Measurements from ENCODE around the gene PI4K2B.
"Not testable (repeated sequence)": the region's sequence is repeated elsewhere in the genome, so short reads cannot be mapped to it uniquely, and the experiment has no call there.

The PI4K2B gene

DNA sequence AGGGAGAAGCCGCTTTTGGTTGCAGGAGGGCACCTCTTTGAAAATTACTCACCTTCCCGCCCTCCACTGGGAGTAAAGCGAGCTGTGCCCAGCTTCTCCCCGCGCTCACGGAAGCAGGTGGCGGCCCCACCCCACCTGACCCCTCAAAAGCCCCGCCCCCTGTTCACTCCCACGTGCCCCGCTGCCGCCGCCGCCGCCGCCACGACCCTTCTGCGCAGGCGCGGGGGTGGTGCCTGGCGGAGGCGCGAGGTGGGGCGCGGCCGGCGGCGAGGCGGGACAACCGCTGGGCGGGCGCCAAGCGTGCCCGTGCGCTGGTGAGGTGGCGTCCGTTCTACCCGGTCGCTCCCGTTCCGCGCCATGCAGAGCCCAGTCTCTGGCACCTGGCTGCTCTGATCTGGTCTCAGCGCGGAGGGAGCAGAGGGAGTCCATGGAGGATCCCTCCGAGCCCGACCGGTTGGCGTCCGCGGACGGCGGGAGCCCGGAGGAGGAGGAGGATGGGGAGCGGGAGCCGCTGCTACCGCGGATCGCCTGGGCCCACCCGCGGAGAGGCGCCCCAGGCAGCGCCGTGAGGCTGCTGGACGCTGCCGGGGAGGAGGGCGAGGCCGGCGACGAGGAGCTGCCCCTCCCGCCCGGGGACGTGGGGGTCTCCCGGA lies at the start of gene PI4K2B:
Gene PI4K2B, plus strand, starts transcription at position 297 of the 653 bp plus-strand sequence. Its CDS starts 131 bp downstream, at position 428.
- in situ Hi-C loops (cut with HindIII; ENCODE audit: low sequenced_read_pairs) = no loop called here

DNA sequence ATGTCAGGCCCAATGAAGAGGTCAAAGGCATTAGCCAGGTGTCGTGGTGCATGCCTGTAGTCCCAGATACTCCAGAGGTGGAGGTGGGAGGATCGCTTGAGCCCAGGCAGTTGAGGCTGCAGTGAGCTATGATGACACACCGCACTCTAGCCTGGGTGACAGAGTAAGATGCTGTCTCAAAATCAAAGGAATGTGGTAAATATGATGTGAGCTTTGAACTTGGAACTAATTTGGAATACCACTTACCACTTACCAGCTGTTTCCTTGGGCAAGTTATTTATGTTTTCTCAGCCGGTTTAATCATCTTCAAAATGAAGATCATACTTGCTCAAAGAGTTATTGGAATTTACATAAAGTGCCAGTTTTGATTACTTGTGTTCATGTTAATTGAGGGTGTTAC lies 49.8 kb upstream of the PI4K2B start:
- in situ Hi-C loops (cut with HindIII; ENCODE audit: low sequenced_read_pairs) = no loop called here

DNA sequence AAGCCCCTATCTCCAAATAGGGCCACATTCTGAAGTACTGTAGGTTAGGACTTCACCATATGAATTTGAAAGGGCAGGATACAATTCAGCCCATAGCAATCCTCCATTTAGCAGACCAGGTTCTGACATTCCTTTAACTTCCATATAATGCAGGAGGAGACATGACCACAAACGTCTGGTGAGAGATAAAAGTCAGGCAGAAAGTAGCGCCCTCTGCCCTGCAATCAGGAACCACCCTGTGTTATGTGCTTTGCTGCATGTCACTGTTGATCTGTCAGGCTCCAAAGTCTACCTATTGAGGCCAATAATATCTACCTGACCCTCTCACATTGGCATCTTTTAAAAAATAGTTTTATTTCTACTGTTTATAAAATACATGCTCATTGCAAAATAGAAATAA lies 43.4 kb upstream of the PI4K2B start:
- in situ Hi-C loops (cut with HindIII; ENCODE audit: low sequenced_read_pairs) = no loop called here

DNA sequence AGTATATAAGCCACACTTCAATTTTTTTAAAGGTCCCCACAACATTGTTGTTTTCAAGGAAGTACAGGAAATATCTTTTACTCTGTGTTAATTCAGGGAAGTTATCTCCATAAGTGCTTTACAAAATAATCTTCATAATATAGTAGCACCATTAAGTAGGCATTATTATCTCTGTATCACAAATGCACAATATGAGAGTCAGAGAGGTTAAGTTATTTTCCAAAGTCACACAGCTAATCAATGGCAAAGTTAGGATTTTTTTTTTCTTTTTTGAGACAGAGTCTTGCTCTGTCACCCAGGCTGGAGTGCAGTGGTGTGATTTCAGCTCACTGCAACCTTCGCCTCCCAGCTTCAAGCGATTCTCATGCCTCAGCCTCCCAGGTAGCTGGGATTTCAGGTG lies 35.1 kb upstream of the PI4K2B start:
- in situ Hi-C loops (cut with HindIII; ENCODE audit: low sequenced_read_pairs) = no loop called here

DNA sequence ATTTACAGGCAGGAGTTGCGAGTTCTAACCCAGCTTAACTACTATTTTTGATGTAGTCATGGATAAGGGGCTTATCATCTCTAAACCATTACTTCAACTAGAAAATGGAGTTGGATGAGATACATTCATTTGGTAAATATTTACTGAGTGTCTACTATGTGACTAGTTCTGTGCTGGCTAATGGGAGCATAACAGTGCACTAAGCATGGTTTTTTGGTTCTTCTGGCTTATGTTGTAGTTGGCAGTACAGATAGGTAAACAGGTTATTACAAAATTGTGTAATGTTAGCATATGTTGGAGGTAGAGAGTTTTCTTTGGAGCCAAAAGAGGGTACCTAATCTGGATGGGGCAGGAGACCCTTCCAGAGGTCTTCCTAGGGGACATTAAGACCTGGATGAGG lies 25.8 kb upstream of the PI4K2B start:
- in situ Hi-C loops (cut with HindIII; ENCODE audit: low sequenced_read_pairs) = no loop called here

DNA sequence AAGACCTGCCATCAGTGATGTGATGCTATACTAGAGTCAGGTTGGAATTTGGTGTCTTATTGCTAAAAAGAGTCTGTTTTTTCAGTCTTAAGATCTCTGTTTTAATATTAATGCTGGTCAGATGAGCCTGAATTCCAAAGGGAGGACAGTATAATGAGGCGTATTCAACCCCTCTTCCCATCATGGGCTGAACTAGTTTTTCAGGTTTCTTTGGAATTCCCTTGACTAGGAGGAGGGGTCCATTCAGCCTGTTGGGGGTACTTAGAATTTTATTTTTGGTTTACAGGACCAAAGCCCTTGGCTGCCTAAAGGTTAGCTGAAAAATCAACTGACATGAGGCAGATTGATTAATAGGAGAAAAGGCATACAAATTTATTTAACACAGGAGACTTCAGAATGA lies 24.1 kb upstream of the PI4K2B start:
- in situ Hi-C loops (cut with HindIII; ENCODE audit: low sequenced_read_pairs) = no loop called here

DNA sequence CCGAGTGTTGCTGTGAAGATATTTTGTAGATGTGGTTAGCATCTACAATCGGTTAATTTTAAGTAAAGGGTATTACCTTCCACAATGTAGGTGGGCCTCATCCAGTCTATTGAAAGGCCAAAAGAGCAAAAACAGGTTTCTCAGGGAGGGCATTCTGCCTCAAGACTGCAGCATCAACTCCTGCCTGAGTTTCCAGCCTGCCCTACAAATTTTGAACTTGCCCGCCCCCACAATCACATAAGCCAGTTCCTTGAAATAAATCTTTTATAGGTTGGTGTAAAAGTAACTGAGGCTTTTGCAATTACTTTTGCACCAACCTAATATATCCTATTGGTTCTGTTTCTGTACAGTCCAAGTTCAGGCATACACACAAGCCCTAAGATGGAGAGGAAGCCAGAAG lies 22.1 kb upstream of the PI4K2B start:
- in situ Hi-C loops (cut with HindIII; ENCODE audit: low sequenced_read_pairs) = no loop called here

DNA sequence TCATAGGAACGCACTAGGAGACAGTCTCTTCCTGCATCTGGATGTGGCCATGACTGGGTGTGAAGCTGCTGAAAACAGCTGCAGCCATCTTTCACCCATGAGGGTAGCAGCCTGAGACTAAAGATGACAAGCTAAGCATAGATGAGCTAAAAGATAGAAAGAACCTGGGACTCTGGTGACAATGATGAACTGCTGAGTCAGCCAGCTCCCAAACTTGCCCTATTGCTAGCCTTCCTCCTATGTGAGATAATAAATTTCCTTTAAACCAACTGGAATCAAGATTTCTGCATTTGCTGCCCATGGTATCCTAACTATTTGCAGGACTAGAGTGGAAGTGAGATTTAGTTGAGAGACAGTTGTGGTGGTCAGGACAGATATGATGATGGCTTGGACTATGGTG lies 21.0 kb upstream of the PI4K2B start:
- in situ Hi-C loops (cut with HindIII; ENCODE audit: low sequenced_read_pairs) = no loop called here

DNA sequence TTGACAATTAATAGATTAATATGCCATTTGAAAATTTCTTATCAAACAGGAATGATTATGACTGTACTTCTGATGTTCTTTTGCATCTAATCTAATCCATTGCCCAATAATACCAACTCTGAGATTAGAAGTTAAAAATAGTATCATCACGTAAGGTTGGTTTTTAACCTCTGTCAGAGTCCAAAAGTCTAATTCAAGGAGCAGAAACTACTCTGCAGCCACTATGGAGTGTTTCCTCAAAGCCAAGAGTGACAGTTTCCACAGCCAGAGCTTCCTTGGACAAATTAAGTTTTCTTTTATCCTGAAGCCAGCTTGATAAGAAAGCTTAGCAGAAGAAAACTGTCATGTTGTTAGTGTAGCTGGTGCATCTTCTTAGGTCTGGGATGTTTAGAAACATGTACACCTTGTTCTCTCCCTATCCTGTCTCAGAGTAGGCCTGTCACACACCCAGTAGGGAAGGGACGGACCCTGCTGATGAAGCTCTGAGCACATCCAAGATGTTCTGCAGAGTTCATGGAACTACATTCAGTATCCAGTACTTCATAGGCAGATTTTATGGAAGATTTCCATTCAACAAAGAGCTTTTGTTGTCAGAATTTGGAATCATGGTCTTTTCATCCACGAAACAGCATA lies 20.4 kb upstream of the PI4K2B start:
- in situ Hi-C loops (cut with HindIII; ENCODE audit: low sequenced_read_pairs) = no loop called here

DNA sequence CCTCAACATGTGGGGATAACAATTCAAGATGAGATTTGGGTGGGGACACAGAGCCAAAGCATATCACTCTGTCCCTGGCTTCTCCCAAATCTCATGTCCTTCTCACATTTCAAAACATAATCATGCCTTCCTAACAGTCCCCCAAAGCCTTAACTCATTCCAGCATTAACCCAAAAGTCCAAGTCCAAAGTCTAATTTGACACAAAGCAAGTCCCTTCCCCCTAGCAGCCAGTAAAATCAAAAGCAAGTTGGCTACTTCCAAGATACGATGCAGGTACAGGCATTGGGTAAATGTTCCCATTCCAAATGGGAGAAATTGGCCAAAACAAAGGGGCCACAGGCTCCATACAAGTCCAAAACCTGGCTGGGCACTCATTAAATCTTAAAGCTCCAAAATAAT lies 19.1 kb upstream of the PI4K2B start:
- in situ Hi-C loops (cut with HindIII; ENCODE audit: low sequenced_read_pairs) = not testable (repeated sequence)

DNA sequence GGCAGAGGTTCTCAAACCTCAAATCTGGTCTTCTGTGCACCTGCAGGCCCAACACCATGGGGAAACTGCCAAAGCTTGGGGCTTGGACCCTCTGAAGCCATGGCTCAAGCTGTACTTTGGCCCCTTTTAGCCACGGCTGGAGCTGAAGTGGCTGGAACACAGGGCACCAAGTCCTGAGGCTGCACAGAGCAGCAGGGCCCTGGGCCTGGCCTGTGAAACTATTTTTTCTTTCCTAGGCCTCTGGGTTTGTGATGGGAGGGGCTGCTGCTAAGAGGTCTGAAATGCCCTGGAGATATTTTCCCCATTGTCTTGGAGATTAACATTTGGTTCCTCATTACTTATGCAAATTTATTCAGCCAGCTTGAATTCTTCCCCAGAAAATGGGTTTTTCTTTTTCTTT lies 18.3 kb upstream of the PI4K2B start:
- in situ Hi-C loops (cut with HindIII; ENCODE audit: low sequenced_read_pairs) = no loop called here

DNA sequence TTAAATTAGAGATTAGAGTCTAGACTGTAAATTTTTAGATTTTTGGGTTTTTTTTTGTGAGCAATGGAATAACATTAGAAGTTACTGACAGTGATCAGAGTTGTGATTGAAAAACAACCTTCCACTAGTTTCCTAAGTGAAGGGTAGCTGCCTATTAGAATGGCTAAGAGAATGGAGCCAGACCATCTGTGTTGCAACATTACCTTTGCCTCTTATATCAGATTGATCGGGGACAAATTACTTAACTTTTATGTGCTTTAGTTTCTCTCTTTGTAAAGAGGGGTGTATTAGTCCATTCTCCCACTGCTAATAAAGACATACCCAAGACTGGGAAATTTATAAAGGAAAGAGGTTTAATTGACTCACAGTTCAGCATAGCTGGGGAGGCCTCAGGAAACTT lies 12.5 kb upstream of the PI4K2B start:
- in situ Hi-C loops (cut with HindIII; ENCODE audit: low sequenced_read_pairs) = no loop called here

DNA sequence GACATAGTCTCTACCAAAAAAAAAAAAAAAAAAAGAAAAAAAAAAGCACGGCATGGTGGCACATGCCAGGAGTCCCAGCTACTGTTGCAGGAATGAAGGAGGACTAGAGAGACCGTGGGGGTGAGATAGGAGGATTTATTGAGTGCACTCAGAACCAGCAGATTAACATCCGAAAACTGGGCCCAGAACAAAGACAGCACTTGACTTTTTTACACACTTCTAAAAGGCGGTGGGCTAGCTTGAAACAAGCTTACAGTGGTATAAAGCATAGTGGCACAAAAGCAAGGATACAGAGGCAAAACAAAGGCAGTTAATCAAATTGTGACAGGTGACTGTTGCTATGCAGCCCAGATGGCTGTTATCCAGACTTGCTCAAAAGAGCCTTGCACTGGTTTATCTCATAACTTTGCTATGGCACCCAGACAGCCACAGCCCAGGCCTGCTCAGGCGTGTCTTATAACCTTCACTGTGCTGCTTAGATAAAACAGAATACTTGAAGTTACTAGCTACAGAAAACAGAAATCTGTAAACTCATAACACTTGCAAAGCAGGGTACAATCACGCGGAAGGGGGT lies 9.9 kb upstream of the PI4K2B start:
- in situ Hi-C loops (cut with HindIII; ENCODE audit: low sequenced_read_pairs) = no loop called here

DNA sequence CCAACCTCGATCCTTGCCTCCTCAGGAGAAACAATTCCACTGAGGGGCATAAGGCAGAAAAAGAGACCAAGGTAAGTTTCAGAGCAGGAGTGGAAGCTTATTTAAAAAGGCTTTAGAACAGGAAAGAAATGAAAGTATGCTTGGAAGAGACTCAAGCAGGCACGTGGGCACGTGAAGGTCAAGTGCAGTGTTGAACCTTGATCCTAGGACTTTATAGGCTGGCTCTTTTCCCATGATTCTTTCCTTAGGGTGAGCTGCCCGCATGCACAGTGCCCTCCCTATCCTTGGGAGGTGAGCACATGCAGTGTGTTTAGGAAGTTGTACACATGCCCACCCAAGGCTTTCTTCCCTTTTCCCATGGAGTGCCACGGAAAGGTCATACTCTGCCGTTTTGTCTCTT lies 4.0 kb upstream of the PI4K2B start:
- in situ Hi-C loops (cut with HindIII; ENCODE audit: low sequenced_read_pairs) = no loop called here

DNA sequence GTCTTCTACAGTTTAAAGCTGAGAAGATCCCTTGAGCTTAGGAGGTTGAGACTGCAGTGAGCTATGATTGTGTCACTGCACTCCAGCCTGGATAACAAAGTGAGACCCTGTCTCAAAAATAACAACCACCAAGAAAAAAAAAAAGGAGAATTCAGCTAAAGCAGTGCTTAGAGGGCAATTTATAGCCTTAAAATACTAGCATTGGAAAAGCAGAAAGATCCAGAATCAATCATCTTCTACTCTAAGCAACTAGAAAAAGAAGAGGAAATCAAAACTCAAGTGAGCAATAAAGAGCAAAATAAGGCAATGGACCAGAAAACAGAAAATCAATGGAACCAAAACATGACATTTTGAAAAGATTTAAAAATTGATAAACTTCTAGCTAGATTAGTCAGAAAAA lies 639 bp upstream of the PI4K2B start:
- in situ Hi-C loops (cut with HindIII; ENCODE audit: low sequenced_read_pairs) = no loop called here

DNA sequence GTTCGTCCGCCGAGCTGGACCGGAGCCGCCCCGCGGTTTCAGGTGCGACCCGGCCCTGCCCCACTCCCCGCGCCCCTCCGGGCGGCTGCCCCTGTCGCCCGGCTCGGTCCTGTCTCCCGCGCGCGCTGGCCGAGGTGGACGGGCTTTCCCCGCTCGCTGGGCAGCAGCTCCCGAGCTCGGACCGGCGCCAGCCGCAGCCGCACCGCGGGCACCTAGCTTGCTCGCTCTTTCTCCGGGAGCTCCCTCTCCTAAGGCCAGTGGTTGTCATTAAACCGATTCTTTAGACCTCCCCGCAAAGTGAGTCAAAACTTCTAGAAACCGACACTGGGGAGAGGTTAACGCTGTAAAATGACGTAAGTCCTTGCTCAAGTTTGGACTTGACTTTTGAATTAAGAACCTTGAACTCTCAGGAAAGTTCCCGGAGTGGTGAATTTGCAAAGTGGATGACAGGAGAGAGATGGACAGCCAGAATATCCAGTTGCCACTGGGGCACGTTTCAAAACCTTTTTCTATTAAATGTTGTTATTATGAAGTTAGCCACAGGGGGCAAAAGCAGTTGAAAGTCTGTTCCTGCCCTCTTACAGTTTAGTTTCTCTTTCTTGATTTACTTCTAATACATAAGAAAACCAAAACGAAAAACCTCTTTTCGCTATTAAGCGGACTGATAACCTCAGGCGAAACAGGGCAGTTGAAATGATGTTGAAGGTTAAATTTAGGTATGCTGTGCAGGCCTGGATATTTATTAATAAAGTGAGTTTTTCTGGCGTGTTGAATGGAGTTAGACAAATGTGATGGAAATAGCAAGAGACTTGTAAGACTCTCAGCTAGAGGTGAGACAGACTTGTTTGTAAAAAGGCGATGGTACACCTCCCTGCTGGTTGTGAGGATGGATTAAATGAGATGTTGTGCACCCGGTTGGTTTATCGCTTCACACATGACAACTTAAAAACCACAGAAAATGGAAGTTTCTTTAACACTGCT lies 847 bp downstream of the PI4K2B start:
- in situ Hi-C loops (cut with HindIII; ENCODE audit: low sequenced_read_pairs) = no loop called here

DNA sequence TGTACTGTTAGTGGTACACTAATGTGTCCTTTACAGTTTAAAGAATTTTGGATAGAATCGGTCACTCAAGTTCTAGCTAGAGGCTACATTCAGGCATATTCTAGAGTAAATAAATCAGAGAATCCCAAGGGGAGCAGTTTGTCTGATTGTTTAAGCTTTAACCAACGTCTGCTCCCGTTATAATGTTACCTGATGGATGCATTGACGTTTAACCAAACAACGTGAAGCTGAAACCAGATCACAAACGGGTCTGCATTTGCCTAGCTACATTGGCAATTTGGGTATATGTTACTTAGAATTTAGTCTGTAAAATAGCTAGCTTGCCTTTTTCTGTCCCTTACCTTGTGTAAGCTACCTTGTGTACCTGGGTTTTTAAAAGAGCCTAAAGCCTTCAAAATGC lies 1.6 kb downstream of the PI4K2B start:
- in situ Hi-C loops (cut with HindIII; ENCODE audit: low sequenced_read_pairs) = no loop called here

DNA sequence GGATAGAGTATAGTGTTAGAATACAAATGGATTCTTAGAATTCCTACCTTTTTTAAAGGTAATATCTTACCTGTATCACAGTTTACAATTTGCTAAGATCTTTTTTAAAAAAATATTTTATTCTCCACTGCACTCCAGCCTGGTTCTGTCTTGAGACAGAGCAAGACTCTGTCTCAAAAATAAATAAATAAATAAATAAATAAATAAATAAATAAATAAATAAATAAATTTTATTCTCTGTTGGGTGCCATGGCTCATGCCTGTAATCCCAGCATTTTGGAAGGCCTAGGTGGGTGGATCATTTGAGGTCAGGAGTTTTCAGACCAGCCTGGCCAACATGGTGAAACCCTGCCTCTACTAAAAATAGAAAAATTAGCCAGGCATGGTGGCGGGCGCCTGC lies 2.2 kb downstream of the PI4K2B start:
- in situ Hi-C loops (cut with HindIII; ENCODE audit: low sequenced_read_pairs) = not testable (repeated sequence)

DNA sequence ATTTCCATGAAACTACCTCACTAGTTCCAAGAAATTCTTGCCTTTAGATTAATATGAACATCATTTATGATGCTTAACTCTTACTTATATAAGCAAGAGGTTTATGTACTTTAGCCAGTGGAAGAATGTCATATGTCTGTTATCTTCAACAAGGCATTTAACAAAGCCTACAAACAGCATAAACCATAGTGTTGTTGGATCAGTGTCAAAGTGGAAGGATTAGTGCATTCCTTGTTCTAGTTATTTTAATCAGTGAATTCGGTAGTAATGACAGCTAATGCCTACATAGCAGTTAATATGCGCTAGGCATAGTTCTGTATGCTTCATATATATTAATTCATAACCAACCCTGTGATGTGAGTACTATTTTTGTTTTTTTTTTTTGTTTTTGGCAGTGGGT lies 3.1 kb downstream of the PI4K2B start:
- in situ Hi-C loops (cut with HindIII; ENCODE audit: low sequenced_read_pairs) = no loop called here

DNA sequence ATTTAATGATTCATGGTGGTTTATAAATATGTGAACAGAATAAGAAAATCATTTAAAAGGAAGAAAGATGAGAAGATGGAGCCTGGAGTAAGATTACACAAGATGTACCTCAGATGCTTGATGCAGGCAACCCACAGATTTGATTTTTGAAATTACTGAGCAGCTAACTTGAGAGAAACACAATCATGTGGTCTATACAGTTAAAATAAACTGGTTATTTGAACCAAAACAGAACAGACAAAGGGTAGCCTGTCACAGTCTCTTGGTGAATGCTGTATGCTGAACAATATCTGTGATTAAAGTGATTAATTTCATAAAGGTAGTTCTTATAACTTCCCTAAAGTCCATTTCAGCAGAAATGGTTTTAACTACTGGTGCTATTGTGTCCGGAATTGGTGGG lies 4.2 kb downstream of the PI4K2B start:
- in situ Hi-C loops (cut with HindIII; ENCODE audit: low sequenced_read_pairs) = no loop called here

DNA sequence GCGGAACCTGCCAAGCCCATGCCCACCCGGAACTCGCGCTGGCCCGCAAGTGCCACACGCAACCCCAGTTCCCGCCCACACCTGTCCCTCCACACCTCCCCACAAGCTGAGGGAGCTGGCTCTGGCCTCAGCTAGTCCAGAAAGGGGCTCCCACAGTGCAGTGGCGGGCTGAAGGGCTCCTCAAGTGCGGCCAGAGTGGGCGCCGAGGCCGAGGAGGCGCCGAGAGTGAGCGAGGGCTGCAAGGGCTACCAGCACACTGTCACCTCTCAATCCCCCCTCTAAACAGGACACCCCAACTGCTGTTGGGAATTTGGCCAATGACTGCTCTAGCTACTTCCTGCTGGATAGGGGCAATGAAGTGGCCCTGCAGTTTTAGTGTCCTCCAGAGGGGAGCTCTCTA lies 5.7 kb downstream of the PI4K2B start:
- in situ Hi-C loops (cut with HindIII; ENCODE audit: low sequenced_read_pairs) = not testable (repeated sequence)

All from endothelial cell of hepatic sinusoid (primary cell).